ENCODE data around the gene AGAP3. TPM values are rescaled to one million over a fixed set of nuclear protein-coding genes. Genes with fewer than 3 reads are reported as not detected.

Gene AGAP3
- total and polyA plus RNA-seq, 2 experiments from 2014 or later, result 10.3 to 43.3 TPM

GRCh38 chr7:151141311-151141854 lies 55.1 kb downstream of the AGAP3 start:
- no peaks in the 10 kb centered on the region for H3K27me3 ChIP-seq (replicated peaks; ENCODE audit: insufficient read depth)
- H3K79me2 ChIP-seq (ENCODE audit: insufficient read depth), result no peaks in the 10 kb centered on the region
- H4K20me1 ChIP-seq (ENCODE audit: insufficient read depth), result no peaks in the 10 kb centered on the region
- no peak for DNase-seq
- H3F3A ChIP-seq (ENCODE audit: insufficient read depth), result no peaks in the 10 kb centered on the region
- H2AFZ ChIP-seq, result no peak overlapping the region
- WGBS, 2 experiments (ENCODE audit: low coverage in 1 of 2, low lambda C conversion rate in 2 of 2, missing lambda C conversion rate in 2 of 2), result 93 to 99% methylated on average over 5 to 9 of the region's 9 CpGs
- H3K4me2 ChIP-seq (ENCODE audit: unreplicated experiment), result no peak overlapping the region
- H3K27ac ChIP-seq, result no peak overlapping the region
- in situ Hi-C loops (cut with MboI), result no loop called here
- H3K4me3 ChIP-seq, result no peak overlapping the region
- no peaks in the 10 kb centered on the region for H3K4me1 ChIP-seq (ENCODE audit: insufficient read depth)
- peaks cover 7% of the 10 kb centered on the region; the same call in 1 of the 2 replicates for H3K36me3 ChIP-seq (ENCODE audit: low read depth)
- TF ChIP-seq EZH2phosphoT487 (IDR thresholded peaks at IDR 0.05; ENCODE audit: insufficient read depth, low read depth), result no peak
- TF ChIP-seq EZH2 (IDR thresholded peaks at IDR 0.05; ENCODE audit: insufficient read depth, poor library complexity, severe bottlenecking), result no peak
- no peaks in the 10 kb centered on the region for H3K9me3 ChIP-seq (ENCODE audit: low read depth)
- H3K9ac ChIP-seq, result no peak overlapping the region
- no peaks in the 10 kb centered on the region for H3K9me2 ChIP-seq (ENCODE audit: insufficient read depth)

DNA sequence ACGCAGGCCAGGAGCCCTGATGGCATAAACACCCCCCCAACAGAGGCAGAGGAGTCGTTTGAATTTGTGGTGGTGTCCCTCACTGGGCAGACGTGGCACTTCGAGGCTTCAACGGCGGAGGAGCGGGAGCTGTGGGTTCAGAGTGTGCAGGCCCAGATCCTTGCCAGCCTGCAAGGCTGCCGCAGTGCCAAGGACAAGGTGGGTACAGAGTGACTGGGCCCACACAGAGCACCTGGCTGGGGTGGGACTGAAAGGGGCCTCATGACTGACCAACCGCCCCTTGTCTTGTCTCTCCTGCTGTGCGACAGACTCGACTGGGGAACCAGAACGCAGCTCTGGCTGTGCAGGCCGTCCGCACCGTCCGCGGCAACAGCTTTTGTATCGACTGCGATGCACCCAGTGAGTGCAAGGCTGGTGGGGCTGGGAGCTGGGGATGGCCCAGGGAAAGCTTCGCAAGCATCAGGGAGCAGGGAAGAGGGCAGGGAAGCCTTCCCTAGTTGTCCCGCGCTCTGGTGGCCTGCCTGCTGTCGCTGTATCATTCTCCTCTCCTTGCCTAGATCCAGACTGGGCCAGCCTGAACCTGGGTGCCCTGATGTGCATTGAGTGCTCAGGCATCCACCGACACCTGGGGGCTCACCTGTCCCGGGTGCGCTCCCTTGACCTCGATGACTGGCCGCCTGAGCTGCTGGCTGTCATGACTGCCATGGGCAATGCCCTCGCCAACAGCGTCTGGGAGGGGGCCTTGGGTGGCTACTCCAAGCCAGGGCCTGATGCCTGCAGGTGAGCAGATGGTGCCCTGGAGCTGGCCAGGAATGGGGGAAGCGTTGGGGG lies 55.8 kb downstream of the AGAP3 start:
- Histone ChIP-seq H3K79me2 (ENCODE audit: insufficient read depth) (no peaks in the 10 kb centered on the region), H3K4me1 (ENCODE audit: insufficient read depth) (no peaks in the 10 kb centered on the region), H3F3A (ENCODE audit: insufficient read depth) (0 out of 2 replicates have a peak, but pooled peaks cover 4% of the 10 kb centered on the region), H3K9me3 (ENCODE audit: low read depth) (no peaks in the 10 kb centered on the region), H4K20me1 (ENCODE audit: insufficient read depth) (no peaks in the 10 kb centered on the region), H2AFZ (no peak overlapping the region), H3K36me3 (ENCODE audit: low read depth) (peaks cover 7% of the 10 kb centered on the region; the same call in 1 of the 2 replicates), H3K9me2 (ENCODE audit: insufficient read depth) (no peaks in the 10 kb centered on the region), H3K9ac (no peak overlapping the region), H3K27ac (no peak overlapping the region), H3K4me3 (no peak overlapping the region), H3K27me3 (replicated peaks; ENCODE audit: insufficient read depth) (no peaks in the 10 kb centered on the region), H3K4me2 (ENCODE audit: unreplicated experiment) (no peak overlapping the region)
- no peak for TF ChIP-seq EZH2phosphoT487 (IDR thresholded peaks at IDR 0.05; ENCODE audit: insufficient read depth, low read depth)
- TF ChIP-seq EZH2 (IDR thresholded peaks at IDR 0.05; ENCODE audit: insufficient read depth, poor library complexity, severe bottlenecking), result no peak
- DNase-seq, result no peak
- WGBS, 2 experiments (ENCODE audit: low coverage in 1 of 2, low lambda C conversion rate in 2 of 2, missing lambda C conversion rate in 2 of 2), result 91 to 93% methylated on average over 31 of the region's 31 CpGs
- in situ Hi-C loops (cut with MboI), result no loop called here

DNA sequence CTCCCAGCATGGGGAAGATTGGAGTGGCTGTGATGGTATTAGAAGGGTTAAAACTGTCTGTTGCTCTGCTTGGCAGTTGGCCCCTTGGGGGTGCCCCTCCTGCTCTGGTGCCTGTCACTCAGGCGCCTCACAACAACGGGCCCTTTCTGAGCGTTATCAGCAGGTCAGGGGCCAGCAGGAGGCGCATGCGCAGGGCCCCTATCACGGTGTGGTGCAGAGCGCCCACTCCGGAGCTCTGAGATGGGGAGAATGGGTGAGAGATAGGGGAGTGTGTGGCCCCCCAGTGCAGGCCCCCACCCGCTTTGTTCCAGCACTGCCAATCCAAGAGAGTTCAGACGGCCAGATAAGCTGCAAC lies 56.4 kb downstream of the AGAP3 start:
- DNase-seq, result no peak
- Histone ChIP-seq H3F3A (ENCODE audit: insufficient read depth) (0 out of 2 replicates have a peak, but pooled peaks cover 9% of the 10 kb centered on the region), H3K27ac (no peak overlapping the region), H3K36me3 (ENCODE audit: low read depth) (peaks cover 7% of the 10 kb centered on the region; the same call in 1 of the 2 replicates), H3K9ac (no peak overlapping the region), H3K4me3 (no peak overlapping the region), H3K9me2 (ENCODE audit: insufficient read depth) (no peaks in the 10 kb centered on the region), H2AFZ (no peak overlapping the region), H3K4me1 (ENCODE audit: insufficient read depth) (no peaks in the 10 kb centered on the region), H3K79me2 (ENCODE audit: insufficient read depth) (no peaks in the 10 kb centered on the region), H4K20me1 (ENCODE audit: insufficient read depth) (no peaks in the 10 kb centered on the region), H3K27me3 (replicated peaks; ENCODE audit: insufficient read depth) (no peaks in the 10 kb centered on the region), H3K4me2 (ENCODE audit: unreplicated experiment) (no peak overlapping the region), H3K9me3 (ENCODE audit: low read depth) (no peaks in the 10 kb centered on the region)
- TF ChIP-seq EZH2 (IDR thresholded peaks at IDR 0.05; ENCODE audit: insufficient read depth, poor library complexity, severe bottlenecking), result no peak
- no peak for TF ChIP-seq EZH2phosphoT487 (IDR thresholded peaks at IDR 0.05; ENCODE audit: insufficient read depth, low read depth)
- 99% methylated on average over 9 to 10 of the region's 10 CpGs for WGBS, 2 experiments (ENCODE audit: low coverage in 1 of 2, low lambda C conversion rate in 2 of 2, missing lambda C conversion rate in 2 of 2)
- in situ Hi-C loops (cut with MboI), result no loop called here

GRCh38 chr7:151143261-151144015 lies 57.2 kb downstream of the AGAP3 start:
- Histone ChIP-seq H3K27ac (no peak overlapping the region), H3K27me3 (replicated peaks; ENCODE audit: insufficient read depth) (no peaks in the 10 kb centered on the region), H3K36me3 (ENCODE audit: low read depth) (peaks cover 7% of the 10 kb centered on the region; the same call in 1 of the 2 replicates), H3K9me2 (ENCODE audit: insufficient read depth) (no peaks in the 10 kb centered on the region), H3F3A (ENCODE audit: insufficient read depth) (0 out of 2 replicates have a peak, but pooled peaks cover 9% of the 10 kb centered on the region), H3K9me3 (ENCODE audit: low read depth) (no peaks in the 10 kb centered on the region), H4K20me1 (ENCODE audit: insufficient read depth) (no peaks in the 10 kb centered on the region), H3K4me1 (ENCODE audit: insufficient read depth) (no peaks in the 10 kb centered on the region), H3K79me2 (ENCODE audit: insufficient read depth) (no peaks in the 10 kb centered on the region), H2AFZ (no peak overlapping the region), H3K9ac (no peak overlapping the region), H3K4me3 (no peak overlapping the region), H3K4me2 (ENCODE audit: unreplicated experiment) (no peak overlapping the region)
- in situ Hi-C loops (cut with MboI), result no loop called here
- WGBS, 2 experiments (ENCODE audit: low coverage in 1 of 2, low lambda C conversion rate in 2 of 2, missing lambda C conversion rate in 2 of 2), result 75 to 81% methylated on average over 25 of the region's 25 CpGs
- DNase-seq, result no peak
- TF ChIP-seq EZH2phosphoT487 (IDR thresholded peaks at IDR 0.05; ENCODE audit: insufficient read depth, low read depth) (no peak), EZH2 (IDR thresholded peaks at IDR 0.05; ENCODE audit: insufficient read depth, poor library complexity, severe bottlenecking) (no peak)

All from GM23248 (cell line).